ENCODE data around the gene KIRREL2. TPM values are rescaled to one million over a fixed set of nuclear protein-coding genes. Genes with fewer than 3 reads are reported as not detected.
"Not testable (repeated sequence)": the region's sequence is repeated elsewhere in the genome, so short reads cannot be mapped to it uniquely, and the experiment has no call there.

KIRREL2 gene
- total RNA-seq, 2 experiments from 2014 or later: 2.3 to 2.4 TPM

GRCh38 chr19:35853038-35853756, 3.5 kb upstream of the KIRREL2 start:
- Mint-ChIP-seq H3K36me3 (no peaks in the 10 kb centered on the region), H3K9me3 (no peaks in the 10 kb centered on the region), H3K4me3 (no peak overlapping the region), H3K27ac (no peak overlapping the region), H3K4me1 (peaks cover 9% of the 10 kb centered on the region), H3K27me3 (peaks cover 53% of the 10 kb centered on the region)
- no peak for DNase-seq

- Mint-ChIP-seq H3K27ac (no peak overlapping the region), H3K27me3 (peaks cover 76% of the 10 kb centered on the region), H3K9me3 (no peaks in the 10 kb centered on the region), H3K4me1 (peaks cover 10% of the 10 kb centered on the region), H3K36me3 (no peaks in the 10 kb centered on the region), H3K4me3 (no peak overlapping the region)
- no peak for DNase-seq
Measured at GRCh38 chr19:35858311-35858710, 1.6 kb downstream of the KIRREL2 start.

- Mint-ChIP-seq H3K27ac (no peak overlapping the region), H3K27me3 (peaks cover 74% of the 10 kb centered on the region), H3K4me1 (peaks cover 9% of the 10 kb centered on the region), H3K9me3 (no peaks in the 10 kb centered on the region), H3K36me3 (no peaks in the 10 kb centered on the region), H3K4me3 (no peak overlapping the region)
- DNase-seq: no peak
Measured at GRCh38 chr19:35859414-35859813, 2.7 kb downstream of the KIRREL2 start.

GRCh38 chr19:35860436-35860817, 3.7 kb downstream of the KIRREL2 start:
- no peaks in the 10 kb centered on the region for H3K36me3 Mint-ChIP-seq
- H3K27me3 Mint-ChIP-seq: peaks cover 70% of the 10 kb centered on the region
- no peak overlapping the region for H3K27ac Mint-ChIP-seq
- no peak overlapping the region for H3K4me3 Mint-ChIP-seq
- DNase-seq: no peak
- H3K9me3 Mint-ChIP-seq: no peaks in the 10 kb centered on the region
- H3K4me1 Mint-ChIP-seq: peaks cover 9% of the 10 kb centered on the region

- H3K27me3 Mint-ChIP-seq: peaks cover 69% of the 10 kb centered on the region
- H3K4me3 Mint-ChIP-seq: no peak overlapping the region
- peaks cover 9% of the 10 kb centered on the region for H3K4me1 Mint-ChIP-seq
- H3K27ac Mint-ChIP-seq: no peak overlapping the region
- no peak for DNase-seq
- H3K9me3 Mint-ChIP-seq: no peaks in the 10 kb centered on the region
- H3K36me3 Mint-ChIP-seq: no peaks in the 10 kb centered on the region
Measured at GRCh38 chr19:35860818-35861639, 4.3 kb downstream of the KIRREL2 start.

- Mint-ChIP-seq H3K36me3 (peaks cover 2% of the 10 kb centered on the region), H3K27me3 (peaks cover 74% of the 10 kb centered on the region), H3K27ac (no peak overlapping the region), H3K4me1 (peaks cover 9% of the 10 kb centered on the region), H3K9me3 (no peaks in the 10 kb centered on the region), H3K4me3 (no peak overlapping the region)
- DNase-seq: no peak
Measured at GRCh38 chr19:35861640-35862160, 5.0 kb downstream of the KIRREL2 start.

GRCh38 chr19:35862528-35862927, 5.8 kb downstream of the KIRREL2 start:
- Mint-ChIP-seq H3K4me3 (no peak overlapping the region), H3K4me1 (peaks cover 5% of the 10 kb centered on the region), H3K27me3 (peaks cover 76% of the 10 kb centered on the region), H3K27ac (no peak overlapping the region), H3K36me3 (peaks cover 2% of the 10 kb centered on the region), H3K9me3 (no peaks in the 10 kb centered on the region)
- no peak for DNase-seq

- Mint-ChIP-seq H3K4me1 (peaks cover 5% of the 10 kb centered on the region), H3K4me3 (no peak overlapping the region), H3K27ac (no peak overlapping the region), H3K27me3 (peaks cover 76% of the 10 kb centered on the region), H3K9me3 (no peaks in the 10 kb centered on the region), H3K36me3 (peaks cover 2% of the 10 kb centered on the region)
- no peak for DNase-seq
Measured at GRCh38 chr19:35863018-35863417, 6.3 kb downstream of the KIRREL2 start.

- H3K4me1 Mint-ChIP-seq: peaks cover 12% of the 10 kb centered on the region
- H3K4me3 Mint-ChIP-seq: peak within 1 kb of the TSS; percentile 61
Measured at GRCh38 chr19:35868172-35868822, 11.6 kb downstream of the KIRREL2 start, which contains the start of gene APLP1. APLP1 (plus strand) TSS chr19:35868574; CDS start chr19:35868637, 63 bp downstream.

GRCh38 chr19:35868823-35869326, 12.2 kb downstream of the KIRREL2 start:
- H3K4me3 Mint-ChIP-seq: peak overlapping the region; percentile 61
- peaks cover 2% of the 10 kb centered on the region for H3K36me3 Mint-ChIP-seq
- H3K27me3 Mint-ChIP-seq: peaks cover 74% of the 10 kb centered on the region

More at GRCh38 chr19:35868172-35868822, 11.6 kb downstream of the KIRREL2 start, which contains the start of gene APLP1:
- Mint-ChIP-seq H3K27me3 (peaks cover 71% of the 10 kb centered on the region), H3K9me3 (no peaks in the 10 kb centered on the region), H3K27ac (no peak within 1 kb of the TSS), H3K36me3 (peaks cover 2% of the 10 kb centered on the region)
- peak; percentile 81 for DNase-seq

GRCh38 chr19:35869327-35870123, 12.8 kb downstream of the KIRREL2 start:
- DNase-seq: peak; percentile 89
- H3K36me3 Mint-ChIP-seq: peaks cover 2% of the 10 kb centered on the region
- H3K9me3 Mint-ChIP-seq: no peaks in the 10 kb centered on the region
- H3K4me1 Mint-ChIP-seq: peaks cover 12% of the 10 kb centered on the region
- H3K27me3 Mint-ChIP-seq: peaks cover 68% of the 10 kb centered on the region
- no peak overlapping the region for H3K27ac Mint-ChIP-seq
- peak overlapping the region; percentile 71 for H3K4me3 Mint-ChIP-seq

More at GRCh38 chr19:35868823-35869326, 12.2 kb downstream of the KIRREL2 start:
- DNase-seq: no peak
- Mint-ChIP-seq H3K4me1 (peaks cover 12% of the 10 kb centered on the region), H3K9me3 (no peaks in the 10 kb centered on the region), H3K27ac (no peak overlapping the region)

GRCh38 chr19:35870124-35870736, 13.5 kb downstream of the KIRREL2 start:
- H3K4me3 Mint-ChIP-seq: peak overlapping the region; percentile 71
- H3K27me3 Mint-ChIP-seq: peaks cover 69% of the 10 kb centered on the region
- H3K36me3 Mint-ChIP-seq, H3K27ac Mint-ChIP-seq, H3K9me3 Mint-ChIP-seq, DNase-seq: not testable (repeated sequence)
- peaks cover 12% of the 10 kb centered on the region for H3K4me1 Mint-ChIP-seq

- DNase-seq: no peak
- H3K4me1 Mint-ChIP-seq: peaks cover 12% of the 10 kb centered on the region
- no peak overlapping the region for H3K27ac Mint-ChIP-seq
- H3K4me3 Mint-ChIP-seq: no peak overlapping the region
- H3K36me3 Mint-ChIP-seq: peaks cover 2% of the 10 kb centered on the region
- H3K27me3 Mint-ChIP-seq: peaks cover 64% of the 10 kb centered on the region
- H3K9me3 Mint-ChIP-seq: no peaks in the 10 kb centered on the region
Measured at GRCh38 chr19:35870798-35871197, 14.1 kb downstream of the KIRREL2 start.

- Mint-ChIP-seq H3K27me3 (peaks cover 66% of the 10 kb centered on the region), H3K4me3 (no peak overlapping the region), H3K27ac (no peak overlapping the region), H3K9me3 (no peaks in the 10 kb centered on the region), H3K36me3 (peaks cover under 1% of the 10 kb centered on the region), H3K4me1 (peaks cover 12% of the 10 kb centered on the region)
- DNase-seq: no peak
Measured at GRCh38 chr19:35871611-35872010, 14.9 kb downstream of the KIRREL2 start.
